K562 (cell line): ENCODE measurements around the gene CYP11A1. TPM values are rescaled to one million over a fixed set of nuclear protein-coding genes. Genes with fewer than 3 reads are reported as not detected.

Experiments used
- CC2D1A ChIP-seq: fragments of 450-650 bp; IDR thresholded peaks from 2 replicates; pipeline ENCODE4 v1.6.1; 2017; ENCODE audit warnings: mild to moderate bottlenecking
- CLOCK ChIP-seq: fragments of 250-450 bp; sonication (Bioruptor Pico); IDR thresholded peaks from 2 replicates; pipeline ENCODE4 v1.4.0; 2020; ENCODE audit warnings: mild to moderate bottlenecking, moderate library complexity, borderline replicate concordance
- CXXC5 ChIP-seq: fragments of 250-450 bp; sonication (Bioruptor Pico); IDR thresholded peaks from 2 replicates; pipeline ENCODE4 v1.8.0; 2022; ENCODE audit warnings: inconsistent platforms, mild to moderate bottlenecking, moderate library complexity
- GTF3C2 ChIP-seq: IDR thresholded peaks from 3 replicates; pipeline ENCODE4 v1.6.1; 2011; ENCODE audit warnings: borderline replicate concordance, mild to moderate bottlenecking, moderate library complexity; ENCODE audit not compliant: insufficient read length; ENCODE audit errors: extremely low read depth
- HDGF ChIP-seq: fragments of 450-650 bp; IDR thresholded peaks from 2 replicates; pipeline ENCODE4 v1.6.1; 2016
- JUN ChIP-seq, 2 experiments: sonication (generic) in 1 of 2; formaldehyde crosslinking in 1 of 2; IDR thresholded peaks; 2 replicates each; pipeline versions ENCODE4 v1.6.1 to v1.8.0; 2012 to 2022; ENCODE audit warnings: borderline replicate concordance in 2 of 2, mild to moderate bottlenecking in 2 of 2, improper control_type of control experiment in 1 of 2, low read depth in 1 of 2, low read length in 1 of 2, missing genetic modification reagents in 1 of 2
- REST ChIP-seq, 2 experiments: fragments of 450-650 bp; formaldehyde crosslinking in 1 of 2; IDR thresholded peaks; 2 replicates each; pipeline versions ENCODE4 v1.4.0 to v1.6.1; 2014 to 2020; ENCODE audit warnings: mild to moderate bottlenecking in 2 of 2, borderline replicate concordance in 1 of 2, low read depth in 1 of 2
- TSC22D4 ChIP-seq: fragments of 450-650 bp; IDR thresholded peaks from 2 replicates; pipeline ENCODE4 v1.6.1; 2016; ENCODE audit warnings: missing genetic modification characterization, missing biosample characterization, control low read depth
- ZNF263 ChIP-seq: sonication (generic); formaldehyde crosslinking; IDR thresholded peaks from 2 replicates; pipeline ENCODE4 v1.8.0; 2022; ENCODE audit warnings: mild to moderate bottlenecking, missing genetic modification reagents, borderline replicate concordance
- ZNF3 ChIP-seq: fragments of 250-450 bp; sonication (Bioruptor Pico); IDR thresholded peaks from 2 replicates; pipeline ENCODE4 v1.5.0; 2021; ENCODE audit warnings: mild to moderate bottlenecking, moderate library complexity
- ZNF75A ChIP-seq: fragments of 450-650 bp; formaldehyde crosslinking; IDR thresholded peaks from 2 replicates; pipeline ENCODE4 v1.4.0; 2020; ENCODE audit warnings: mild to moderate bottlenecking
- polyA plus RNA-seq, 8 experiments: library from polyadenylated mRNA; depleted of rRNA in 4 of 8; stranded (reverse) in 5 of 8; unstranded in 3 of 8; fragments of >200 nt; fragmentation: Nextera tagmentation in 2 of 8; fragmentation: Illumina TruSeq in 1 of 8; extraction: Ambion mirVana in 2 of 8; extraction: Trizol in 1 of 8; gene quantifications; 2 replicates each; pipeline versions ENCODE4 v1.2.1 to v1.2.3, GENCODE V29; 2011 to 2014; ENCODE audit warnings: inconsistent platforms in 1 of 8, missing spikeins in 1 of 8
- total RNA-seq, 7 experiments: library from RNA; depleted of rRNA in 6 of 7; stranded (reverse); fragments of >200 nt in 6 of 7; fragmentation: Illumina TruSeq in 2 of 7; extraction: Trizol in 2 of 7; gene quantifications; 2 replicates each; pipeline versions ENCODE4 v1.2.1 to v1.2.3, GENCODE V29; 2011 to 2021; ENCODE audit warnings: low replicate concordance in 1 of 7
- TF ChIP-seq, protein P1 (sequence below): sonication (generic); formaldehyde crosslinking; IDR thresholded peaks from 2 replicates; pipeline ENCODE4 v1.9.0; 2022; ENCODE audit warnings: mild to moderate bottlenecking, missing genetic modification reagents

CYP11A1 gene
- total and polyA plus RNA-seq, 9 of the 15 experiments (the other 6 are each of a cell fraction or from before 2014, with no cell fraction given) = 0.06 to 0.24 (median 0.10) TPM; not detected in 4

DNA sequence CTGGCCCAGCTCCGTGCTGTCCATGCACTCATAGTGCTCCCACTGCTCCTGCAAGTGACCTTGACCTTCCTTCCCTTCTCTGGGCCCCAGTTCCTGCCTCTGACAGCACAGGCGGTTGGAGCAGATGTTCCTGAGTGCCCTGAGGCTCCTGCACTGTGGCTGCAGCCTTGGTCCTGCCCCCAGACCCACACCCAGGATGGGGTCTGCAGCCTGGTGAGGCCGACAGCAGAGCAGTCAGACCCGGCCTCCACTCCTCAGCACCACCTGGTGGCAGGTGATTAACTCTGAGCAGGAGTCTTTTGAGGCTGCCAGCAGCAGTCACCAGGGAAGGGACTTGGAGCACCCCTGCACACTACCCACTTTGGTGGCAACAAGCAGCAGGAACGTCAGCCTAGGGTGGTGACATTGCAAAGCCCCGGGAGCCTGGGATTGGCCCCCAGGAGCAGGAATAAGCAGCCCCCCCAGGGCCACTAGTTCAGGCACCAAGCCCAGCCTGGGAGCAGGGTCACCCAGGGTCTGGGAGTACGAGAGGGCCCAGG is 64.6 kb downstream of the CYP11A1 start (continued):
- TF ChIP-seq ZNF263 (CRISPR knock-in tag) (peak; percentile 73), HDGF (no peak), TSC22D4 (no peak), ZNF3 (CRISPR knock-in tag) (no peak), ZNF75A (CRISPR knock-in tag) (no peak), REST (IDR thresholded peaks at IDR 0.05; ENCODE audit: borderline replicate concordance) (peak; percentile 43; the same call in 1 of the 2 replicates), REST (CRISPR knock-in tag; IDR thresholded peaks at IDR 0.05; ENCODE audit: low read depth) (no peak), JUN (IDR thresholded peaks at IDR 0.05; ENCODE audit: borderline replicate concordance, low read depth, low read length) (no peak), JUN (CRISPR knock-in tag; IDR thresholded peaks at IDR 0.05; ENCODE audit: borderline replicate concordance) (no peak), GTF3C2 (no peak), CC2D1A (no peak), CLOCK (CRISPR knock-in tag) (no peak), CXXC5 (CRISPR knock-in tag) (no peak)
- TF ChIP-seq, protein P1, sequence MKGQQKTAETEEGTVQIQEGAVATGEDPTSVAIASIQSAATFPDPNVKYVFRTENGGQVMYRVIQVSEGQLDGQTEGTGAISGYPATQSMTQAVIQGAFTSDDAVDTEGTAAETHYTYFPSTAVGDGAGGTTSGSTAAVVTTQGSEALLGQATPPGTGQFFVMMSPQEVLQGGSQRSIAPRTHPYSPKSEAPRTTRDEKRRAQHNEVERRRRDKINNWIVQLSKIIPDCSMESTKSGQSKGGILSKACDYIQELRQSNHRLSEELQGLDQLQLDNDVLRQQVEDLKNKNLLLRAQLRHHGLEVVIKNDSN = no peak
